GM18868 (cell line): Measurements from ENCODE around the gene STARD3NL.
"Not testable (repeated sequence)": the region's sequence is repeated elsewhere in the genome, so short reads cannot be mapped to it uniquely, and the experiment has no call there.

Source experiments
- ATAC-seq: cut with Tn5 transposase; IDR thresholded peaks from one replicate; pipeline ENCODE4 v1.9.1; 2021; ENCODE audit warnings: mild to moderate bottlenecking, moderate library complexity; ENCODE audit not compliant: unreplicated experiment

Gene STARD3NL

DNA sequence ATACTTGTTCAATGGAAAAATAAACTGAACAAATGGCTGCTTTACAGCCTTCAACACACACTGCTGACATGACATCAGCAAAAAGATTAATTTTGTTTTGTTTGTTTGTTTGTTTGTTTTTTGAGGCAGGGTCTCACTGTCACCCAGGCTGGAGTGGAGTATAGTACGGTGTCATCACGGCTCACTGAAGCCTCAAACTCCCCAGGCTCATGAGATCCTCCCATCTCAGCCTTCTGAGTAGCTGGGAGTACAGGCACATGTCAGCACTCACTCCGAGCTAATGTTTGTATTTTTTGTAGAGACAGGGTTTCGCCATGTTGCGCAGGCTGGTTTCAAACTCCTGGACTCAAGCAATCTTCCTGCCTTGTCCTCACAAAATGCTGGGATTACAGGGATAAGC, 84.5 kb downstream of the STARD3NL start:
- no peak for ATAC-seq

DNA sequence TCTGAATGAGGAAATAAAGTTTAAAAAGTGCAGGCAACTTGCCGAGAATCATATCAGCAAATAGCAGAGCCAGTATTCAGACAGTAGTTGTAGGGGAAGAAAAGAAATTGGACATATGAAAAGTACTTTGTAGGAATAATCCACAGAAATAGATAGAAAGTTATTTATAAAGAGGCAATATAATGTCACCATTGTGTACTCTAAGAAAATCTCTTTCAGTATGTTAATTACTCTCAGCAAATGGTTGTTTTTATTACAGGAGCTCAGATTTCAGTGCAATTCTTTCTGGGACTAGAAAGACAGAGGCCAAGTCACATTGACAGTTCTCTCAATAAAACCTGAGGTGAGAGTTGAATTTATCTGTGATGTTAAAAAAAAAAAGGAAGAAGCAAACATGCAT, 85.2 kb downstream of the STARD3NL start:
- ATAC-seq = not testable (repeated sequence)

DNA sequence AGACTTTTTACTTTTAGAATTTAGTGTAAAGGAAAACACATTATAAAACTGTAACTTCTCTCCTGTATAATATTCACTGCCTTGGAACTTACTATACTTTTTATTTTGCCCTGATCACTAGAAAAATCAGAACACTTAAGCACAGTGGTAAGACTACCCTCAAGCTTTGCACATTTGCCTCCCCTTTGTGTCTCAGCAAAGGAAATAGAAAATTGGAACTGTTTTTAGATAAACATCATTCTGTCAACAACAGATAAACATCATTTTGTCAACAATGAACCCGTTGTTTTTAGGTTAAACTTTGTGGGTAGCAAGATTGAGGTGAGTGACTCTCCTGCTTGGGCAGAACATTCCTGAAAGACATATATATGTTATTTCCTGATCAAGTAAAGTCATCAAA, 86.6 kb downstream of the STARD3NL start:
- ATAC-seq = not testable (repeated sequence)

DNA sequence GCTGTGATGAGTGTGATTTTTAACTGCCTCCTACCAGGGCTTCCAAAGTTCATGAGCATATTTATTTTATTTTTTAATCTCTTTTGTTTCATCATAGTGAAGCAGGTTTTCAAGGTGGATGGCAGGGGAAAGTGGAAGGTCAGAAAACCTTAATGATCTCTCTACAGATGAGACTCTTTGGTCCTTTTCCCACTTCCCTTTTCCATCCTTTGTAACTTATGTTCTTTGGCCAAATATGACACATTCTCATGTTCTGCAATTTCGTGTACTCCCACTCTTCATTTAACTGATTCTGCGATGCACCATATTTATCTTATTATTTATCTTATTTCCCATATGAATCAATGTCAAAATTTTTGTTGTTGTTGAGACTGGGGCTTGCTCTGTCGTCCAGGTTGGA, 87.9 kb downstream of the STARD3NL start:
- ATAC-seq = not testable (repeated sequence)

DNA sequence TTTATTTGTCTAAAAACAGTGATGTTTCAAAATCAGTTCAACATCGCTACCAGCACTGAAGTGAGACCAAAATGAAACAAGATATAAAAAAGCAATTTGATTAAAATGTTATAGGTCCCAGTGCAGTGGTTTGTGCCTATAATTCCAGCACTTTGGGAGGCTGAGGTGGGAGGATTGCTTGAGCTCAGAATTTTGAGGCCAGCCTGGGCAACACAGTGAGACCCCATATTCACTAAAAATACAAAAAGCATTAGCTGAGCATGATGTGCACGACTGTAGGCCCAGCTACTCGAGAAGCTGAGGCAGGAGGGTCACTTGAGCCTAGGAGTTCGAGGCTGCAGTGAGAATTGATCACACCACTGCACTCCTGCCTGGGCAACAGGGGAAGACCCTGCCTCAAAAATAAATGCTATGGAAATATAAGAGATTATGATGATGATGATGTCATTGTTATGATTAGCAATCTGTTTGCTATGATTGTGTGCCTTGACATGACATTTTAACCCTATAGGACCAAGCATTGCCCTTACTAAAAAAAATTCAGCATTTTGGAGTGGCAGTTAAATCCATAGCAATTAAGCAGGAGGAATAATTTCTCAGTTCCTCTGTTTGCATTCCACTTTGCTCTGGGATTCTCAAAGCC, 91.8 kb downstream of the STARD3NL start:
- not testable (repeated sequence) for ATAC-seq

DNA sequence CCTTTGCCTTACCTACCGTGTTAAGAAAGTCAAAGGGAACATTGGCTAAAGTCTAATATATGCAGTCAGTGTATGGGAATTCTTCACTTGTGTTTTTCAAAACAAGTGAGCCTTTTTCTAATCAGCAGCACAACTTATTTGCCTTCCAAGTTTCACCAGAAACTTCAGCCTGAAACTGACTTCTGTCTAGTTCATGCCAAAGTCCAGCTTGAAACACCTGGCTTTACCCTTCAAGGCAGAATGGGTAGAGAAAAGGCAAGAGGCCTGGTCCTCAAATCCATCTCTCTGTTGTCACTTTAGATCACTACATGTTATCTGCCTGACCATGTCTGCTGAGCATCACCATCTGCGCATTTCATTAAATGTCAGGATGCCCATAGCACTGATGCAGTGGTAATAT, 92.4 kb downstream of the STARD3NL start:
- ATAC-seq = not testable (repeated sequence)

DNA sequence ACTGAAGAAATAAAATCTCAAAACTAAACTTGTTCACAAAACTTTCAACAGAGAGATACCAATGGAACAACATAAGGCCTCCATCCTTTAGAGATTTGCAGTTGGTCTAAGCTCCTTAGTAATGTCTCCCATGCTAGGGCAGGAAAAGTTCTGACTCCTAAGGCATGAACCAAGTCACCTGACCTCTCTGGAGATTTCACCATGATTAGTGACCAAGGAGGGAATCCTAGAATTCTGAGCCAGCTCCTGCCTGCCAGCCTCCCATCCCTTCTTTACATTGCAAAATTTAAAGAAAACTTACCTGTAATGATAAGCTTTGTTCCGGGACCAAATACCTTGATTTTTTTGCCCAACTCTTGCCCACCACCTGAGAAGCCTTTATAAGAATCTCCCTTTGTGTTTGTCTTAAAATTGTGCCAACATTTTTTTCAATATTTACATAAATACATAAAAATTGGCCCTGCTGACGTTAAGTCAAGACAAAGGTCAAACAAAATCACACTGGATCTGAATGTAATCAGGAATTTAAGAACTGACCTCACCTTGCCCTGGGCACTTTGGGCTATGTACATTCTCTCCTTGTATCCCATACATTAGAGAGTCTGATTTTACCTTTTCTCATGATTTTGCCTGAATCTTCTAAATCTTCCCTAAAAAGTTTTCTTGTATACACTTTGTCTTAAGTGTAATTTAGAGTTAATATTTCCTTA, 95.4 kb downstream of the STARD3NL start, which contains the start of gene TARP:
TARP (minus strand) TSS at position 351 of the 710 bp plus-strand sequence.
- ATAC-seq = no peak

DNA sequence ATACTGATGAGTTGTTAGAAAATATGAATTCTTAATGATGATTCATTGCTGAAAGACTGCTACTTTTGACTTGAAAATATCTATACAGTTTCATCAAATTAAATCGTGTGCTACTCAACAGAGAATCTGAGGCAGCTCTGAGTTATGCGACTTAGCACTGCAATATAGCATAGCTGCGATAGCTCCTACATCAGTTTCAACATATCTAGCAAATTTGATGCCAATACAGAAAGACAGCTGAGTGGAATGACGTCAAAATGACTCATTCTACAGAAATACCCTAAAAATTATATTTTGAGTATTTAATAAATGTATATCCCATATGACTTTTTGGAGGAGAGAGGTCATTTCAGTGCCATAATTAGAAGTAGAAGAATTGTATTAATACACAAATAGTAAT, 96.4 kb downstream of the STARD3NL start:
- ATAC-seq = no peak

DNA sequence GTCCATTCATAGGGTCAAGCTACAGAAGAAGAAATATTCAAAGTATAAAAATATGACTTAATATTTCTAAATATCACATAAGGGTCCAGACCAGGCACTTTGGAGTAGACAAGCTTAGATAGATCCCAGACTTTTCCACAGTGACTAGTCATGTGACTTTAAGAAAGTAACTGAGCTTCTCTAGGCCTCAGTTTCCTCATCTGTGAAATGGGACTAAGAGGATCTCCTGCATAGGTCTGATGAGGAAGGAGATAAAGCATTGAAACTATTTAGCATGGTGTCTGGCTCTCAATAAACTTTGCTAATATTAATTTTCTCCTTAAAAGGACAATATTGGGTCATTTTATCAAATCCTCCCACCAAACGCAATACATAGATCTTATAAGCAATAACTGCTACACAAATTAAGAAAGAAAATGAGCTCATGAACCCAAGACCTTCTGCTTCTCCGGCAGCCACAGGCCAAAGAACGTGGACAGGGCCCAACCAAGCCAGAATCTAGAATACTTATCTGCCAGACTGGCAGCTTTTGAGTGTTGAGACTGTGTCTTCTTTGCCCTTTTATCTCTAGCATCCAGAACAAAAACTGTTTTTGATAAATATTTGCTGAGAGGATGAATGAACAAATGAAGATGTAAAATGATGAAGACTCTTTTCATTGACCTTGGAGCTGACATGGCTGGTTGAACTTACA, 97.0 kb downstream of the STARD3NL start:
- ATAC-seq = no peak

DNA sequence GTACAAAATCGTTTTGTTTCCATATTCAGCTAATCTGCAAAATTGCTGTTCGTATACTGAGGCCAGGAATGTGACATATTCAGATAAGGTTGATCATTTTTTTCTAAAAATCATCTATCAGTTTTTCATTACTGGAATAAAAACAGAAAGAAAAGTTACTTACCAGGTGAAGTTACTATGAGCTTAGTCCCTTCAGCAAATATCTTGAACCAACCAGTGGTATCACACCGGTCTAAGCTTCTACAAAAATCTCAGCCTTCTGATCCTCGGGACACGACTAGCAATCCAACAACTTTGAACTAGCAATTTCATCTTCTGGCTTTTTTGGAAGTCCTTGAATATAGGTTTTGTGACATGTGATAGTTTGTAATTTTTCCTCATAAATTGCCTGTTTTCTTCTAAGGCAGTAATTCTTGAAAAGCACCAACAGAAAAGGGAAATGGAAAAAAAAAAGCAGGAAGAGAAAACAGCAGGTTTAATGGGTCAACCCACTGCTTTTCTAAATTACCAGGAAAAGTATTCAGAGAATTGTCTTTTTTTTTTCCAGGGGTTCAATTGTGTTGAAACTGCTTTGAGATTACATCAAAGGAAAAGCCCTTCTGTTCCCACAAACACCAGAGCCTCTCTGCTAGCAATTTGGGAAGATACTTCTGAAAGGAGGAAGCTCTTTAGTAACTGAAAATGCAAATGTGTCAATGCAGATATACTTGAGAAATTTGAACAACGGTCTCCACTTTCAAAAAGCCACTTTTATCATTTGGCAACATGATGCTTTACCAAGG, 98.2 kb downstream of the STARD3NL start:
- no peak for ATAC-seq

DNA sequence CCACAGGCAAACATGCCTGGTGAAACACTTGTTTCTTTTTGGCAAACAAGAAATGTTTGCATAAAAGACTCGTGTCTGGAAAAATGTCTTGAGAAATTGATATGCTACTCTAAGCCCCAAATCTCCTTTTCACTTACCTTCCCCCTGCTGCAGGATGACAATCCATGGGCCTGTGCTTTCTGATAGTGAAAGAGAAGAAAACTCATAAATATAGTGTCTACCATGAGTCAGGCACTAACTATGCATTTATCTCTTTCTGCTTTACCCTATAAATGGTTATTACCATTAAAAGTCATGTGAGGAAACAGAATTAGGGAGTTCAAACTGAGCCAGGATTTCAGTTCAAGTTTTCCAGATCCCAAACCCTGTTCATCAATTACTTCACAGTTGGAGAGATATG, 102.0 kb downstream of the STARD3NL start:
- ATAC-seq = no peak
